CD4-positive, alpha-beta T cell treated with Interleukin-6 for 4 hours (primary cell): Measurements from ENCODE around the gene CCR4.
A peak's percentile ranks its signal among the peaks of the same experiment; 100 is the strongest.
"Not testable (repeated sequence)": the region's sequence is repeated elsewhere in the genome, so short reads cannot be mapped to it uniquely, and the experiment has no call there.

Experiments
- DNase-seq: peaks from one replicate; pipeline ENCODE4 v3.0.0-alpha.2; 2020; ENCODE audit warnings: mixed read lengths

The CCR4 gene

DNA sequence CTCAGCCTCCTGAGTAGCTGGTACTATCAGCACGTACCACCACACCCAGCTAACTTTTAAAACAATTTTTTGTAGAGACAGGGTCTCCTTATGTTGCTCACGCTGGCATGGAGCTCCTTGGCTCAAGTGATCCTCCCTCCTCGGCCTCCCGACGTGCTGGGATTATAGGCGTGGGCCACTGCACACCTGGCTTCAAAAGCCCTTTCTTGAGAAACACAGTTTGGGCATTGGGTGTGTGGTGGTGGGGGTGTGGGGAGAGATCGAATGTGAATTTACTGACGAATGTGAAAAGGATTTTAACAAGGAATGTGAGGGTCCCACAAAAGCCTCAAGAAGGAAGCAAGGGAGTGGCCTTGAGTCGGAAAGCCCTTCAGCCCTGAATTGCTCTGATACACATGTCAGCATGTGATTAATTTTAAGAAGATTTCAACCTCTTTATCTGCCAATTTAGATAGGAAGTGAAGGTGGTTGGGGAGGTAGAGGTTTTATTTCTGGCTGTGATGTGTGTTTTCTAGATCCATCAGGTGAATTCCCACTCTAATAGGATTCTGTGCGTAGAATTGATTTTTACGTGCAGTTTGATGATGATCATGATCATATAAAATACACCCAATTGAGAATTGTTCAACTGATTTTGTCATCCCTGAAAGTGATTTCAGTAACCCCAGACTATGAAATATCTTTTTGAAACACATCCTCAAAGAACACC lies 1.1 kb downstream of the CCR4 start:
- DNase-seq = no peak

DNA sequence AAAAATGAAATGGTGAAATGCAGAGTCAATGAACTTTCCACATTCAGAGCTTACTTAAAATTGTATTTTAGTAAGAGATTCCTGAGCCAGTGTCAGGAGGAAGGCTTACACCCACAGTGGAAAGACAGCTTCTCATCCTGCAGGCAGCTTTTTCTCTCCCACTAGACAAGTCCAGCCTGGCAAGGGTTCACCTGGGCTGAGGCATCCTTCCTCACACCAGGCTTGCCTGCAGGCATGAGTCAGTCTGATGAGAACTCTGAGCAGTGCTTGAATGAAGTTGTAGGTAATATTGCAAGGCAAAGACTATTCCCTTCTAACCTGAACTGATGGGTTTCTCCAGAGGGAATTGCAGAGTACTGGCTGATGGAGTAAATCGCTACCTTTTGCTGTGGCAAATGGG lies 3.1 kb downstream of the CCR4 start:
- DNase-seq = peak; percentile 13

DNA sequence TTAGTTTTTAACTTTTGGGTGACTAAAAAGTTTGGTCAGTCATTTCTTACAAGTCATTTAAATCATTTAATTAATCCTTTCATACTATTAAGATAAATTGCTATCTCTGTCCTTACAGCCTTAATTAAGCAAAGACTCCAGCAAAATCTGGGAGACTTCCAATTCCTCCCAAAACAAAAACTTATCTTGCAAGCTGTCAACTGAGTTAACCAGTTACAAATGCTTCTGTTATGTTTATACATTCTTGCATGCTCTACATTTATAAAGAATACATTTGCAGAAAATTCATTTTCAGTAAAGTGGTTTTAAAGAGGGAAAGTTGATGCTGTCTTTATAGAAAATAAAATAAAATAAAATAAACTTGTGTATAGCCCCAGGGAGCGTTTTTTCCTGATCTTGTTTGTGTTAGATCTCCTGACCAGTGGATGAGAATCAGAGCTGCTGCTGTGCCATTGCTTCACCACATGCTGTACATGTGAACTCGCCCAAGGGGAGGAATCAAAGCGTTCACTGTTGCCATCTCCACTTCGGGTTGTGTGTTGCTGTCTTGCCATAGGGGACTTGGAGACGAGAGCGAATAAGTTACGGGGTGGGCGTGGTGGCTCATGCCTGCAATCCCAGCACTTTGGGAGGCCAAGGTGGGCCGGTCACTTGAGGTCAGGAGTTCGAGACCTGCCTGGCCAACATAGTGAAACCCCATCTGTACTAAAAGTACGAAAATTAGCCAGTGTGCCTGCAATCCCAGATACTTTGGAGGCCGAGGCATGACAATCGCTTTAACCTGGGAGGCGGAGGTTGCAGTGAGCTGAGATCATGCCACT lies 5.5 kb downstream of the CCR4 start:
- DNase-seq = no peak

DNA sequence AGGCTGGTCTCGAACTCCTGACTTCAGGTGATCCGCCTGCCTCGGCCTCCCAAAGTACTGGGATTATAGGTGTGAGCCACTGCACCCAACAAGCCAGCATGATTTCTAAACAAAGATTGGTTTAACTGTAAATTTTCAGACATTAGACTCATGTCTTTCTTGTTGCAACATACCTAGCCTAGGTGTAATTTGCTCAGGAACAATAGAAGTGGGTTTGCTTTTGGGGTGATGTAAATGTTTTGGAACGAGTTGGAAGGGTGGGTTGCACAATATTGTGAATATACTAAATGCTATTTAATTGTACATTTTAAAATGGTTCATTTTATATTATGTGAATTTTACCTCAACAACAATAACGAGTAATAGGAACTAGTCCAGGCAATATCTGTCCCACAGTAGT lies 7.1 kb downstream of the CCR4 start:
- no peak for DNase-seq

DNA sequence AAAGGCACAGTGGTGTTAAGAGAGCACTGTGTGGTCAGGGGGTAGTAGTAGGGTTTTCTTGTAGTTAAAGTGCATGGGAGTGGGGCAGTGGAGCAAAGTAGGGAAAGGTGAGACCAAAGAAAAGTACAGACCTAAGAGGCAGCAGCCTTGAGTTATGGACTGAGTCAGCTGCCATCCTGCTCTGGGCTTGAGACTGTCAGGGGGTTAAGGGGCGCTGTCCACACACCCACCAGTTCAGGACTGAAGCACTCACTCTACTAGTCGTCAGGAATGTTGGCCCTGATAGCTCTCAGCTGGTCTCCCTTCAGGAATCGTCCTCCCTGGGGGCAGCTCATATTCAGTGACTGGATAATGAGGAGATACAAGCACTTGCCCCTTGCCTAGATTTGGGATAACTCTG lies 7.9 kb downstream of the CCR4 start:
- no peak for DNase-seq

DNA sequence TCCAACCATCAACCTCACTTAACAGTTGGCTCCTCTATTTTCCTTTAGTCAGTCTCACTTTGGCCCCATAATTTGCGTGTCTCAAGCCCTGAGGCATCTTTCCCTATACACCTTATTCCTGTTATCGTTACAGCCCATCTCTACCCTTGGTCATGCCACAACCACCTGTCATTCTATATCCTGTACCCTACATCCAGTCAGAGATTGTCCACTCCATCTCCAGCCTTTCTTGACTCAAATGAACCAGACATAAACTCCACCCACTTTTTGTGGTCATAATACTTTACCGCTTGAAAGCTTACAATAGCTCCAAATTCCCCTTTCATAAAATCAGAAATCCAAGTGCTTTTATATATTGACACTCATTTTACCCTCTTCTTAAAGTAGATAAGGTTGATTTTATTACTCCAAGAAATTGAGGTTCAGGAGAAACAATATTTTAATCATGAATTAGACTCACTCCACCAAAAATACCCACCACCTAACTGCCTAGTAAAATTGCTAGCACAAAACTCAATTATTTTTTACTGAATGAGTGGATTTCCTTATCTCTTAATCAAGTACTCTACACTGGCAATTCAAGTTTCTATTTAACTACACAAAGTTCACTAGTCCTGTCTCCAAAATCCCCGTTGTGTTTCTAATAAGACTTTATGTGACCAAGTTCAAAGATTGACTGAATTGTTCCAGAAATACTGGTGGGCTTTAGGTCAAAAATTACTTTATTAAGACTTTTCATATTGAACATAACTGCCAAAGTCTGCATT lies 9.1 kb downstream of the CCR4 start:
- no peak for DNase-seq

DNA sequence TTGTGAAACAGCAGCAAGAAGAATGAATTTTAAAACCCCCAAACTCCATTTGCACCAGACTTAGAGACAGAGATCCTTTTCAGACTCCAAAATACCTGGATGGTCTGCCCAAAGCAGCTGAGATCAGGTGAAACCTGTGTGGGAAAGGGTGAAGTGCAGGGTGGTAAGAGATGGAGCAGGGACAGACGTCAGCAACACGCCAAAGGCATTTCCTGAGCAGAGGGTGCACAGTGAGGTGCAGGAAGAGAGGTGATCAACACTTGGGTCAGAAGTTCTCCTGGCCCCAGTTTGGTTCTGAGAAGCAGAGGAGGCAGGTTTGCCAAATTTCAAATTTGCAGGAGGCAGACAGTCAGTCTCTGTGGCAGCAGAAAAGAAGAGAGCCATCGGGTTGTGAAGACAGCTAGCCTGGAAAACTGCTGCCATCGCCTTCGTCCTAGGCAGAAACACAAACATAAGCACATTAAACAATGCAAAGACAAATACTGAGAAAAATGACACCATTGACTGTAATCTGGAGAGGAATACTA lies 9.8 kb downstream of the CCR4 start:
- peak; percentile 39 for DNase-seq

DNA sequence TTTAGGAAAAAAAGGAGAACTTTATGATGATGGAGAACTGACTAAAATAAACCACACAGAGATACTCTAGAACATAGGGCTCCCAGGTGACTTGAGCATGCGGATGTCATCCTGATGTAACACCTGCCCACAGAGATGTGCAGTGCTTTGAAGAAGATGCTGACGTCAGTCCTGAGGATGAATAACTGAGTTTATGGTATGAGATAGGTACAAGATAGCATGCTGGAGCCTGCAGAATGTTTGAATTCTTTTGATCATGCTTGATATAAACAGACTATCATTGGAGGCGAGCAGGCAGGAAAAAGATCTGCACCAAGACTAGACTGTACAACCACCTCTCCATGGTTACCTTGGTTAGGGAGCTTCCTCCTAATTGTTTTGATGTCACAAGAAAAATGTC lies 12.4 kb downstream of the CCR4 start:
- peak; percentile 47 for DNase-seq

DNA sequence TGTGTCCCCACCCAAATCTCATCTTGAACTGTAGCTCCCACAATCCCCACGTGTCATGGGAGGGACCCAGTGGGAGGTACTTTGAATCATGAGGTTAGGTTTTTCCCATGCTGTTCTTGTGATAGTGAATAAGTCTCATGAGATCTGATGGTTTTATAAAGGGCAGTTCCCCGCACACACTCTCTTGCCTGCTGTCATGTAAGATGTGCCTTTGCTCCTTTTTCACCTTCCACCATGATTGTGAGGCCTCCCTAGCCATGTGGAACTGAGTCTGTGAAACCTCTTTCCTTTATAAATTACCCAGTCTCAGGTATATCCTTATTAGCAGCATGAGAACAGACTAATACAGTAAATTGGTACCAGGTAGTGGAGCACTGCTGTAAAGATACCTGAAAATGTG lies 13.3 kb downstream of the CCR4 start:
- DNase-seq = not testable (repeated sequence)

DNA sequence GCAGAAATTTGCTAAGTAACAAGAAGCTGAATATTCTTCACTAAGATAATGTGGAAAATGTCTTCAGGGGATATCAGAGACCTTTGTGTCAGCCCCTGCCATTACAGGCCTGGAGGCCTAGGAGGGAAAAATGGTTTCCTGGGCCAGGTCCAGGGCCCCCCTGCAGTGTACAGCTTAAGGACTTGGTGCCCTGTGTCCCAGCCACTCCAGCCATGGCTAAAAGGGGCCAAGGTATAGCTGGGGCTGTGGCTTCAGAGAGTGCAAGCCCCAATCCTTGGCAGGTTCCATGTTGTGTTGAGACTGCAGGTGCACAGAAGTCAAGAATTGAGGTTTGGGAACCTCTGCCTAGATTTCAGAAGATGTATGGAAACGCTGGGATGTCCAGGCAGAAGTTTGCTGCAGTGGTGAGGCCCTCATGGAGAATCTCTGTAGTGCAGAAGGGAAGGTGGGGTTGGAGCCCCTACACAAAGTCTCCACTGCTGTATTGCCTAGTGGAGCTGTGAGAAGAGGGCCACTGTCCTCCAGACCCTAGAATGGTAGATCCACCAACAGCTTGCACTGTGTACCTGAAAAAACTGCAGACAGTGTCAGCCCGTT lies 14.3 kb downstream of the CCR4 start:
- not testable (repeated sequence) for DNase-seq

DNA sequence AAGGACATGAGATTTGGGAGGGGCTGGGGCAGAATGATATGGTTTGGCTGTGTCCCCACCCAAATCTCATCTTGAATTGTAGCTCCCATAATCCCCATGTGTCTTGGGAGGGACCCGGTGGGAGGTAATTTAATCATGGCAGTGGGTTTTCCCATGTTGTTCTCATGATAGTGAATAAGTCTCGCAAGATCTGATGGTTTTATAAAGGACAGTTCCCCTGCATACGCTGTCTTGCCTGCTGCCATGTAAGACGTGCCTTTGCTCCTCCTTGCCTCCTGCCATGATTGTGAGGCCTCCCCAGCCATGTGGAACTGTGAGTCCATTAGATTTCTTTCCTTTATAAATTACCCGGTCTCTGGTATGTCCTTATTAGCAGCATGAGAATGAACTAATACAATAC lies 15.2 kb downstream of the CCR4 start:
- DNase-seq = not testable (repeated sequence)

DNA sequence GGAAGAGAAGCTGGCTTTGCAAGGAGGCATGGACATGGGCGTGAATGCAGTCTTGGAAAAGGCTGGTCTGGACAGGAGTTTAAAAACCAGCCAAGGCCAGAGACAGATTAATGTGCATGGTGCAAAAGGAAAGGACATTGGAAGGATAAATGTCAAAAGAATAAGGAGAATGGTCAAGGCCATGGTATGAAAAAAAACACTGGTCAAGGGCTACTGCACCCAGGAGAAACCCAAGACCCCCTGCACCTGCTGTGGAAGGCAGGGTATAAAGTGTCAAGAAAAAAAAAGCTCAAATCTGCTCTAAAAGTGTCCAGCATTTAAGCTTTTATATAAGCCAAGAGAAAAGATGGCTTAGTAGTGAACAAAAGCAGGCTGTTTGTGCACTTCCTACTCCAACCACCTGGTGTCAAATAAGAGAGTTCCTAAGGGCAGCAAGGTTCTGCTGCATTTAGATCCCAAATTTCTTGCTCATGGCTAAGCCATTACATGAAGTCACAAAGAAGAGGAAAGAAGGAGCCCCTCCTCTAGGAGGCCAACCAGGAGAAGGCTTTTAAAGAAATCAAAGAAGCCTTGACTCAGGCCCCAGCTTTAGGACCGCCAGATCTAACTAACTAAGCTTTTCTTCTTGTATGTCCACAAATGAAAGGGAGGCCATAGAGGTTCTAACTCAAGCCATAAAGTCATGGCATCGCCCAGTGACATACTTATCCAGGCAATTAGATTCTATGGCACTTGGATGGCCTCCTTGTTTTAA lies 16.9 kb downstream of the CCR4 start:
- DNase-seq = no peak

DNA sequence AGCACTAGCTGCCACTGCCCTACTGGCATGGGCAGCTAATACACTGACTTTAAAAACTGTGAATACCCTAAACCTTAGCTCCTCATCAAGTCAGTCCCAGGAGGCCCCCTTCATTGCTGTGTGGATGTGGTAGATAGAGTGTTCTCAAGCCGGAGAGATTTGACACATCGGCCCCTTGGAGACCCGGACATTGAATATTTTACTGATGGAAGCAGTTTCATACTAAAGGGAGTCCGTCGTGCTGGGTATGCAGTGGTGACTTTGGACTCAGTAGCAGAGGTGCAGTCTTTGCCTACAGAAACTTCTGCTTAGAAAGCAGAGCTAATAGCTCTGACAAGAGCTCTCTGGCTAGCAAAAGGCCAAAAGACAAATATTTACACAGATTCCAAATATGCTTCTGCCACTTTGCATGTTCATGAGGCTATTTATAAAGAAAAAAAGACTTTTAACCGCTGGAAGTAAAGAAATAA lies 17.5 kb downstream of the CCR4 start:
- no peak for DNase-seq

DNA sequence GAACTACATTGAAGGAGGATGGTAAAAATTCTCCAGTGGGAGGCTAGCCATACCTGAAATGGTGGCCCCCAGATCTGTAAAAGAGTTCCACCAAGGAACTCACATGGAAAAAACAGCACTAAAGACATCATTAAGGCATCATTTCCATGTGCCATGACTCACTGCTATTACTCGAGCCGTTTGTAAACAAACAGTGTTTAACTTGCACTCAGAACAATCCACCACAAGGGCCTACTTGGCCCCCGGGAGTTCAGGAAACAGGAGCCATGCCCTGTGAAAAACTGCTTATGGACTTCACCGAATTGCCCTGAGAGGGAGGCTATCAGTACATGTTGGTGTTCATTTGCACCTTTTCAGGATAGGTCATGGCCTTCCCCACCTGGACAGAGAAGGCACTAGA lies 18.2 kb downstream of the CCR4 start:
- no peak for DNase-seq

DNA sequence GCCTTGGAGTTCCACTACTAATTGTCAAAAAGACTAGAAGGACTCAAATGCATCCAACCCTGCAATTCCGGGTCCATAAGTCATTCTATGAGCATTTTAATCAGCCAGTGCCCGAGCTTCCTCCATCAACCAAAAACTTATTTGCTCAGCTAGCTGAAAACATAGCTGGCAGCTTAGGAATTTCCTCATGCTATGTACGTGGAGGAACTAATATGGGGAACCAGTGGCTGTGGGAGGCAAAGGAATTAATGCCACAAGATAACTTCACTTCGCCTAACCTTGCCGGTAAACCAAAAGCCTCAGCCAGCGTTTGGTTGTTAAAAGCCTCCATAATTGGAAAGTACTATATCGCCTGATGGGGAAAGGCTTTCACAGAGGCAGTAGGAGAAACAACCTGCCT lies 19.8 kb downstream of the CCR4 start:
- DNase-seq = not testable (repeated sequence)

DNA sequence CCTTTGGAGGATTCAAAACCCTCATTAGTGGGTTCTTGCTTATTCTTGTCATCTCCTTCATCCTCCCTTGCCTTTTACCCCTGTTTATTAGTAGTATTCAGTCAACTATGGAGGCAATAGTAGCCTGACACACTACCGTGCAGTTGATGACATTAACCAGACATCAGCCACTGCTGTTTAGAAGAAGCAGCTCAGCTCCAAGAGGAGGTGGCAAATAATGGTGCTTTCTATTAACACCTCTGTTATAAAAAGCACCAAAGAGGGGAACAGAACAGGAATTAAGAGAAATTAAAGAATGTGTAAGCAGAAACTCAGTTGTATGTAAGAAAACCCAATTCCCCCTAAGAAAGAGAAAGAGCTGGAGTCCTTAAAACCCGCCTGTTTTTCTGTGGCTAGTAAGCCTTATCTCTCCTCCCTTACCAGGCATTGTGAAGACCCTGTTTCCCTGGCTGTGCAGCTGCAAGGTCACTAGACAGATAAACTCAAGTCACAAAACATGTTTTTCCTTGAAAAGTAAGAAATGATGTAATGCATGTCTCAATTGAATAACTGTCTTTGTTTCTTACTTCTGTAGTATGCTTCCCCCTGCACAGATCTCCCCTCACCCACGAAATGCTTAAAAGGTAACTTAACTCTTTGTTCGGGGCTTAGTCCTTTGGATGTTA lies 21.2 kb downstream of the CCR4 start:
- no peak for DNase-seq

DNA sequence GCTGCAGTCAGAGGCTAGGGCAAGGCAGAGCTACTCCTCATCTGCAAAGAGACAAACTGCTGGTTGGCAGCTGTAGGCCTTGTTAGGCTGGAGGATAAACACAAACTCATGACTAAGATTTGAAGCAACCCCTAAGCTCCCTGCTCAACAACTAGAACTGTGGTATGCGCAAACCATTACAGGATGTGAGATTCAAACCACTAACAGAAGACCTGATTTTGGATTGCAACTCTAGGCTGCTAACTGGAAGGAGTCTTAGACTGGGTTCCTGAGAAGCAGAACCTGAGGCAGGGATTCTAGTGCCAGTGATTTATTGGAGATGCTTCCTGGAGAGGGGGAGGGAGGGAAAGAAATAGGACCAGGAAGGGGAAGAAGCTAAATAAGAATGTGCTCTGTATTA lies 22.5 kb downstream of the CCR4 start:
- DNase-seq = peak; percentile 30

DNA sequence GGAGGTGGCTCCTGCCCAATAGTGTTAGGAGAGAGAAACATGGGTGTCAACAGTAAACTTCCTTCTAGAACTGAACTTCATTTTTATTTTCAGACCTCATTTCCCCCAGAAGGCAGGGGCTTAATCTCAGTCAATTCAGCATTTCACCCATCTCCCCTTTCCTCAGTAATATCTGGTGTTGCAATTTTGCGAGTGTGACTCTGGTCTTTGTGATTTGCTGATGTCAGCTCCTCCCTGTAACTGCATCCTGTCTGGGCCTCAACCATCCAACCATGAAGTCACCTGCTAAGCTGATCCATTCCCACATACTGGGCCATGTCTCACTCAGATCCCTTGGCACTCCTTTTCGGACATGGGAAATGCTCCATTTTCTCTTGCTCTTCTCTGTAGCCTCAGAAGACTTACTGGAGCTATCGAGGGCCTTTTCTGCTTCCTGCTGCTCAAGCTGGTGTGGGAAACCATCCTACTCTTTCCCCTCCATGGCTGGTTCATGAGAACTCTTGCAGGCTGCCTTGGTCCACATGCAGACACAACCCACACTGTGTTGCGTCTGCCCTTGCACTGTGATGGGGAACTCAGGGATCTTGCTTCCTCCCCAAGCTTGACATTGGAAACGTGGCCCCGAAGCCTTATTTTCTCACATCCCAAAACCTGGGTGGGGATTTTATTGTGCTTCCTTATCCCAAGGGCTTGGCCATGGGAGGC lies 24.6 kb downstream of the CCR4 start:
- DNase-seq = no peak

DNA sequence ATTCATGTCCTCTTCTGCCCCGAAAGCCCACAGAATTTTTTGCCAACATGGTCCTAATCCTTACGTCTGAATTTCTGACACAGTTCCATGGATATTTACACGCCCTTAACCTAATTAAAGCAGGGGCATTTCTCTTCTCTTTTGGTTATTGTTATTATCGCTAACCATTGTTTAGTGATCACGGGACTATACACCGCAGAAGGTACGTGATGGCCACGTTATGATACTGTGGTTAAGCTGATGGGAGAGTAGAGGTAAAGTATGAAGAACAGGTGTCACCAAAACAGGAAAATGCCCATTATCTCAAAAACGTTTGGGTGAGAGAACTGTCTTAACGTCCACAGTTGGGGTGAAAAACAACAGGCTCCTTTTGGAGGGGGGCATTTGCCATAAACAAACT lies 26.4 kb downstream of the CCR4 start:
- DNase-seq = no peak

DNA sequence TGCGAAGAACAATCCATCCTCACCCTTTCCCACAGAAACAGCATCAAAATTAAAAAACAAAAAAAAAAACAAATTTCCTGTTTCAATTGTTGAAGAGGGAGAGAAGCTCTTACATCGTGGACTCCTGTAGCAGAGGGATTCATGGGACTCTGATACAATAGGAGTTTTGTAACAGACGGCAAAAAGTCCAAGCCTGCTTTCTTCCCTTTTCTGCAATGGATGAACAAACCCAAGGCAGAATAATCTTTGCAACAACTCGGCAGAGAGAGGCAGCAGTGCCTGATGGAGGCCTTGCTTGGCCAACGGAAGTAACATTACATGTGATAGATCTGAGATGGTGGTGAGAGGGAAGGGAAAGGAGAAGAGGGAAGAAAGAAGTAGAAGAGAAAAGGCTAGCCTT lies 26.9 kb downstream of the CCR4 start:
- no peak for DNase-seq

DNA sequence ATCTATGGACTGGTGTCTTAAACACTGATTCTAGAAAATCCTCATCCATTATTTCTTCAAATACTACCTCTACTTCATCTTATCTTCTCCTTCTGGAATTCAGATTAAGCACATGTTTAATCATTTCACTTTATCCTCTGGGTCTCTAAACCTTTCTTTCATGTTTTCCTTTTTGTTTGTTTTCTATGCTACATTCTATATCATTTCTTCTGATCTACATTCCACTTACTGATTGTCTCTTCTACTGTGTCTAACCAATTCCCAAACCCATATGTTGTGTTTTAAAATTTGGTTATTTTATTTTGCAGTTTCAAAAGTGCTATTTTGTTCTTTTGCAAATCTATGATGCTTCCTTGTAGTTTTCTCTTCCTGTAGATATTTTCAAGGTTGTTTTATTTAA lies 31.7 kb downstream of the CCR4 start:
- DNase-seq = no peak
